Activated CD4-positive, alpha-beta T cell treated with anti-CD3 and anti-CD28 coated beads, Interleukin-2, amount 50 U/mL, for 48 hours (primary cell): ENCODE data around the gene GNA15.
"Not testable (repeated sequence)": the region's sequence is repeated elsewhere in the genome, so short reads cannot be mapped to it uniquely, and the experiment has no call there.

ENCODE experiments used
- DNase-seq, 2 experiments: peaks; one replicate each; pipeline ENCODE4 v3.0.0-alpha.2; 2020

Gene GNA15

DNA sequence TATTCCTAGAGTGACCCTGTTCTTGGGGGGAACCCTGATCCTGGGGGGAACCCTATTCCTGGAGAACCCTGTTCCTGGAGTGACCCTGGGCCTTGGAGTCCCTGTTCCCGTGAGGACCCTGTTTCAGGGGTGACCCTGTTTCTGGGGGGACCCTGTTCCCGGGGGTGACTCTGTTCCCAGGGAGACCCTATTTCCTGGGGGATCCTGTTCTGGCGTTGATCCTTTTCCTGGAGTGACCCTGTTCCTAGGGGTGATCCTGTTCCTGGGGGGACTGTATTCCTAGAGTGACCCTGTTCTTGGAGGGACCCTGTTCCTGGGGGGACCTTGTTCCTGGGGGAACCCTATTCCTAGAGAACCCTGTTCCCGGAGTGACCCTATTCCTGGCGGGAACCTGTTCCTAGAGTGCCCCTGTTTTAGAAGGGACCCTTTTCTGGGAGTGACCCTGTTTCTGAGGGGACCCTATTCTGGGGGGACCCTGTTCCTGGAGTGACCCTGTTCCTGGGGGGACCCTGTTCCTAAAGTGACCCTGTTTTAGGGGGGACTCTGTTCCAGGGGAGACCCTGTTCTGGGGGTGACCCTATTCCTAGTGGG lies 15.0 kb downstream of the GNA15 start:
- DNase-seq: no peak

DNA sequence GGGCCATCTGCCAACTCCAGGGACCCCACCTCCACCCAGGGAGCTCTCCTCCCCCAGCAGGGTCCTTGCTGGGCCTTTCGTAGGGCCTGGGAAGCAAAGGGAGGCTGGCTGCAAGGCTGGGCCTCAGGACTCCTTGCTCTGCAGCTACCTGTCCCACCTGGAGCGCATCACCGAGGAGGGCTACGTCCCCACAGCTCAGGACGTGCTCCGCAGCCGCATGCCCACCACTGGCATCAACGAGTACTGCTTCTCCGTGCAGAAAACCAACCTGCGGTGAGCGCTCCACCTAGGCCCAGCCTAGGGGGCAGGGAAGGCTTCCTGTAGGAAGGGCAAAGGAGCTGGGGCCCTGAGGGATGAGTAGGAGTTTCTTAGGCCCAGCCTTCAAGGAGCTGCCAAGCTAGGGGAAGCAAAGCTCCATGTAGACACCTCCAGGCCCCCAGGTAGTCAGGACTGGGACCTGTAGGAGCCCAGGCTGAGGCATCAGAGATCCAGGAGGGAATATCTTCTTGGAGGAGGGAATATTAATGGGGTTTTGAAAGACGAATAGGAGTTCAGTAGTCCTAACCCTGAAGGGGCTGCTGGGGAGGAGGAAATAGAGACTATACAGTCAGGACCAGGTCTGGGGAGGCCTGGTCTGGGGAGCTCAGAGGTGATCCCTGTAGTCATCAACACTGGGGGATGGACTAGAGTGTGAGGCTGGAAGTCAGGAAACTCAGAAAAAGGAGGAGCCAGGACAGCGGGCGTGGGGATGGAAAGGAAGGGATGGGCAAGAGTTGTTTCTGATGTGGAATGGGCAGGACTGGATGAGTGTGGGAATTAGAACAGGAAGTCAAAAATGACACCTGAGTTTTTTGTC lies 16.0 kb downstream of the GNA15 start:
- DNase-seq: no peak

DNA sequence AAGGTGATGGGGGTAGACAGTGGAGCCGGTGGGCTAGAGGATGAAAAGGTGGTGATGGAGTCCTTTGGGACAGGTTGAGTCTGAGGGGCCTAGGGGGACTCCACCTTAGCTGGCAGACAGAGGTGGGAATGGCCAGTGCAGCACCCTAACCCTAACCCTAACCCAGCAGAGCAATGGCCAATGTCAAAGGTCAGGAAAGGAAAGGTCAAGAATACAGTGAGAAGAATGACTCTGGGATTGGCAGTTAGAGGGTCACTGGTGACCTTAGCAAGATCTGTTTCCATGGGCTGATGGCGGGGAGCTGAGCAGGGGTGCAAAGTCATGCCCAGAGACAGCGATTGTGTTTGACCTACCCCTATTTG lies 16.6 kb downstream of the GNA15 start:
- no peak for DNase-seq

DNA sequence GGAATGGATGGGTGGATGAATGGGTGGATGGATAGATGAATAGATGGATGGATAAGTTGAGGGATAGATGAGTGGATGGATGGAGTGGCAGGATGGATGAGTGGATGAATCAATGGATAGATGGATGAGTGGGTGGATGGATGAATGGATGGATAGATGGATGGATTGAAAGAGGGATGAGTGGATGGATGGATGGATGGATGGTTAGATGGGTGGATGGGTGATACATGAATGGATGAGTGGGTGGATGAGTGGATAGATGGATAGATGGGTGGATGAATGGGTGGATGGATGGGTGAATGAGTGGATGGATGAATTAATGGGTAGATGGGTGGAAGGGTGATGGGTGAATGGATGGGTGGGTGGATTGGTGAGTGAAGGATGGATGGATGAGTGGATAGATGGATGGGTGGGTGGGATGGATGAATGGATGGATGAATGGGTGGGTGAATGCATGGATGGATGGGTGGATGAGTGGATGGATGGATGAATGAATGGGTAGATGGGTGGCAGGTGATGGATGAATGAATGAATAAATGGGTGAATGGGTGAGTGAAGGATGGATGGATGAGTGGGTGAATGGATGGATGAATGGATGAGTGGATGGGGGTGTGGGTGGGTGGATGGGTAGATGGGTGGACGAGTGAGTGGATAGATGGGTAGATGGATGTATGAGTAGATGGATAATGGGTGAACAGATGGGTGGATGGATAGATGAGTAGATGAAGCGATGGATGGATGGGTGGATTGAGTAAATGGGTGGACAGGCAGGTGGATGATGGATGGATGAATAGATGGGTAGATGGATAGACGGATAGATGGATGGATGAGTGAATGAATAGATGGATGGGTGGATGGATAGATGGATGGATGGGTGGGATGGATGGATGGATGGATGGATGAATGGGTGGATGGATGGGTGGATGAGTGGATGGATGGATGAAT lies 17.7 kb downstream of the GNA15 start:
- DNase-seq: no peak

DNA sequence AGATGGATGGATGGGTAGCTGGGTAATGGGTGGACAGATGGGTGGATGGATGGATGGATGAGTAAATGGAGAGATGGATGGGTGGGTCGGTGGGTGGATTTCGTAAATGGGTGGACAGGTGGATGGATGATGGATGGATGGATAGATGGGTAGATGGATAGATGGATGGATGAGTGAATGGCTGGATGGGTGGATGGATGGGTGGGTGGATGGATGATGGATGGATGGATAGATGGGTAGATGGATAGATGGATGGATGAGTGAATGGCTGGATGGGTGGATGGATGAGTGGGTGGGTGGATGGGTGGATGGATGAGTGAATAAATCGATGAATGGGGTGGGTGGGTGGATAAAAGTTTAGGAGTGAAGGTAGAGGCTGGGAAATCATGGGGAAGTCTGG lies 18.6 kb downstream of the GNA15 start:
- DNase-seq: not testable (repeated sequence)

DNA sequence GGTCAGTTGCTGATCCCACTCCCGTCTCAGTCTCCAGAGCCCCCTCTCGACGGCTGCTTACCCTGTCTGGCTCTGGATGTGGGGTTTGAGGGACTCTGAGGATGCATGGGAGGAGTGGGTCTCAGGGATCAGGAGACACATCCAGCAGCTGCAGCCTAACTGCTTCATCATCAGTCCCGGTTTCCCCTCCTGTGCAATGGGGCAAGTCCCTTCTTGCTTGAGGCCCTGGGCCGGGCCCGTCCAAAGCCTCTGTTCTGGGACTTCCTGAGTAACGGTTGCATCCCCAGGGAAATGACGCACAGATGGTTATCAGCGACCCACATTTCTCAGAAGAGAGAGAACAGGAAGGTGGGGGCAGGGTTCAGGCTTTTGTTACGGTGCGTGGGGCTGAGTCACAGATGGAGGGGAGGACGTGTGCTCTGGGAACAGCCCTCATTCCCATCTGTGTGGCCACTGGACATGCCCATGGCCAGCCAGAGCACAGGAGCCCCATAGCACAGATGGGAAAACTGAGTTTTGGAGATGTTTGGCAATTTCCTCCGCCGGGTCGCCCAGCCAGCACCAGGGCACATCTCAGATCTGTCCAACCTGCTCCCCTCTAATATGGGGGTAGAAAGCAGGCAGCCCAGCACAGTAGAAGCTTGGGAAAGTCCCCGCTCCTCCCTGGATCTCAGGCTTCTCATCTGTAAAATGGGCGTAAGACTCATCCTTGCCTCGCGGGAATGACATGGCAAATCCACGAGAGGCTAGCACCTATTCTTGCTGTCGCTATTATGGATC lies 19.3 kb downstream of the GNA15 start:
- peak; percentile 88 to 93 for DNase-seq

DNA sequence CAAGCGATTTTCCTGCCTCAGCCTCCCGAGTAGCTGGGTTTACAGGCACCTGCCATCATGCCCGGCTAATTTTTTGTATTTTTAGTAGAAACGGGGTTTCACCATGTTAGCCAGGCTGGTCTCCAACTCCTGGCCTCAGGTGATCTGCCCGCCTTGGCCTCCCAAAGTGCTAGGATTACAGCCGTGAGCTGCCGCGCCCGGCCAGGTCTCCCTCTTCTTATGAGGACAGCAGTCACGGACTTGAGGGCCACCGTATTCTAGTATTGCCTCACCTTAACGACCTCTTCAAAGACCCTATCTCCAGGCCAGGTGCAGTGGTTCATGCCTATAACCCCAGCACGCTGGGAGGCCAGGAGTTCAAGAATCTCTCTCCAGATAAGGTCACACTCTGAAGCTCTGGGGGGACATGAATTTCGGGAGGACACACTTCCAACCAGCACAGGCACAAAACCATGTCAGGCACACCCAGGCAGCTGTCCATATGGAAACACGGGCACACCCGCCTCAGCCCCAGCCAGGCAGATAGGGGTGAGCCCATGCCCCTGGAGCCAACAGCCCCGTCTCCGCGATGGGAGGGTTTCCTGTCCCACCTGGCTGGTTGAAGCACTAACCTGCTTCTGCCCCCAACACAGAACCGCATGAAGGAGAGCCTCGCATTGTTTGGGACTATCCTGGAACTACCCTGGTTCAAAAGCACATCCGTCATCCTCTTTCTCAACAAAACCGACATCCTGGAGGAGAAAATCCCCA lies 21.4 kb downstream of the GNA15 start:
- no peak for DNase-seq

DNA sequence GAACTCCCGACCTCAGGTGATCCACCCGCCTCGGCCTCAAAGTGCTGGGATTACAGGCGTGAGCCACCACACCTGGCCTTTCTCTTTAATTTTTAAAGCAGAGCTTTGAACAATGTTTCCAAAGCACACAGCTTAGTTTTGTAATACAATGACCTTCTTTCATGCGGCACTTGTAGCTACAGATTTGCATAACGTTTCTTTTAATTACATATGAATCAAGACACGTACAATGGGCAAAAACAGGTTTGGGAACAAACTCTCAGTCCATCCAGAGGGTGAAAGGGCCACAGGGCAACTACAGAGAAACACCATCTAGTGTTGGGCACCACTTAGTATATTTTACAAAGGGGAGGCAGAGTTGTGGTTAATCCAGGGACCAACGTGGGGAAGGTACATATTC lies 23.7 kb downstream of the GNA15 start:
- no peak for DNase-seq

DNA sequence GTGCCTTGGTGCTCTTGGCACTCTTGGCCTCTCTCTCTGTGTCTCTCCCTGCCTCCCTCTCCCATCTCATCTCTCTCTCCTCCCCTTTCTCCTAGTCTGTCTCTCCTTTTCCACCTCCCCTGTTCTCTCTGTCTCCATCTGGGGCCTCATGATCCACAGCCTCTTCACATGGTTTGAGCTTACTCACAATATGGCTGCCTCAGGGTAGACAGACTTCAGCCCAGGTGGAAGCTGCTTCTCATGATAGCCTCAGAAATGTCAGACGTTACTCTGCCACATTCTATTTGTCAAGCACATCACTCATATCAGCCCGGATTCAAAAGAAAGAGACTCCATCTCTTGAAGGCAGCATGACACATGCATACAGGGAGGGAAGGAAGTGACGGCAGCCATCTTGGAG lies 24.4 kb downstream of the GNA15 start:
- DNase-seq: no peak

DNA sequence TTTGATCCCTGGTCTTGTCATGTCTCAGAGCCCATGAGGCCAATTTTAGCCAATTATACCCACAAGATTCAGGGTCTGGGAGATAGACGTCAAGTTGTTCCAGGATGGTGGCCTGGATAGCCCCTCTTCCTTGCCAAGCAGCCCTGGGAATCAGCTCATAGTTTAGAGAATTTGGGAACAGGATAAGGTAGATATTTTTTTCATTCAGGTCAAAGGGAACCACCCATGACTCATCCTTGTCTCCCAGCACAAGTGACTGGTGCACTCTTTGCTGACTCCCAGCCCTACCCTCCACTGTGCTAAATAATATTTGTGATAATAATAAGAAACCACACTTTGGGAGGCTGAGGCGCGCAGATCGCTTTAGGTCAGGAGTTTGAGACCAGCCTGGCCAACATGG lies 25.6 kb downstream of the GNA15 start:
- DNase-seq: no peak

DNA sequence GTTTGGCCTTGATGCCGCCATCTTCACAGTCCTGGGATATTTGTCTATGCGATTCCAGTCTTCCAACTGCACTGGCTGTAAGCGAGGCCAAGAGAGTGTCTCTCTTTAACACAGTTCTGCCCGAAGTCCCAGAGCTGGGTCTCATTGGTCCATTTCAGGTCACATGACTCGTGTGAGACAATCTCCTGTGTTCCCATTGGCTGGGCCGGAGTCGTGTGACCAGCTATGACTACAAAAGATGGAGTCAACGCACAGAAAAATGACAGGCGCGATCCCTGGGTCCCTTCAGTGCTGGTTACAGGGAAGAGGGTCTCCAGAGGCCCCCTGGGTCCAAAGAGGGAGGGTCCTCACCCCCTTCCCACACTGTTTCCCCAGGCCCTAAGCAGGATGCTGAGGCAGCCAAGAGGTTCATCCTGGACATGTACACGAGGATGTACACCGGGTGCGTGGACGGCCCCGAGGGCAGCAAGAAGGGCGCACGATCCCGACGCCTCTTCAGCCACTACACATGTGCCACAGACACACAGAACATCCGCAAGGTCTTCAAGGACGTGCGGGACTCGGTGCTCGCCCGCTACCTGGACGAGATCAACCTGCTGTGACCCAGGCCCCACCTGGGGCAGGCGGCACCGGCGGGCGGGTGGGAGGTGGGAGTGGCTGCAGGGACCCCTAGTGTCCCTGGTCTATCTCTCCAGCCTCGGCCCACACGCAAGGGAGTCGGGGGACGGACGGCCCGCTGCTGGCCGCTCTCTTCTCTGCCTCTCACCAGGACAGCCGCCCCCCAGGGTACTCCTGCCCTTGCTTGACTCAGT lies 26.8 kb downstream of the GNA15 start:
- DNase-seq: peak in 1 of 2 experiments; percentile 42

DNA sequence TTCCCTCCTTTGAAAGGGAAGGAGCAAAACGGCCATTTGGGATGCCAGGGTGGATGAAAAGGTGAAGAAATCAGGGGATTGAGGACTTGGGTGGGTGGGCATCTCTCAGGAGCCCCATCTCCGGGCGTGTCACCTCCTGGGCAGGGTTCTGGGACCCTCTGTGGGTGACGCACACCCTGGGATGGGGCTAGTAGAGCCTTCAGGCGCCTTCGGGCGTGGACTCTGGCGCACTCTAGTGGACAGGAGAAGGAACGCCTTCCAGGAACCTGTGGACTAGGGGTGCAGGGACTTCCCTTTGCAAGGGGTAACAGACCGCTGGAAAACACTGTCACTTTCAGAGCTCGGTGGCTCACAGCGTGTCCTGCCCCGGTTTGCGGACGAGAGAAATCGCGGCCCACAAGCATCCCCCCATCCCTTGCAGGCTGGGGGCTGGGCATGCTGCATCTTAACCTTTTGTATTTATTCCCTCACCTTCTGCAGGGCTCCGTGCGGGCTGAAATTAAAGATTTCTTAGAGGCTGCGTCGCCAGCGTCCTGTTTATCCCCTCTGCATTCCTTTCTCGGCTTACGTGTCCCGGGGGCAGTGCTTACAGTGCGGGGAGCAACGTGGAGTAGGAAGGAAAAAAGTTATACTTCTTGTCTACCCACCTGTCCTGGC lies 27.5 kb downstream of the GNA15 start:
- peak; percentile 70 to 75 for DNase-seq

DNA sequence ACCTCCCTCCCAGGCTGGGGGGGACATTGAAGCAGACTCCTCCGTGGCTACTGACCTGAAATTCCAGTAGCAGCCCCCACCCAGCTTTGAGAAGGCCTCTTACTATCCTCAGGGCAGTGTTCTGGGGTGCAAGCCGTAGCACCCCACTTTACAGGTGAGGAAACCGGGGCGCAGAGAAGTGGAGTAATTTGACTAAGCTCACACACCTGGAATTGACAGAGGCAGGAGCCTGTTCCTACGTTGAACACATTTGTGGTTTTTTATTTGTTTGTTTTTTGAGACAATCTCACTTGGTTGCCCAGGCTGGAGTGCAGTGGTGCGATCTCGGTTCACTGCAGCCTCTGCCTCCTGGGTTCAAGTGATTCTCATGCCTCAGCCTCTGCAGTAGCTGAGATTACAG lies 28.1 kb downstream of the GNA15 start:
- DNase-seq: no peak

DNA sequence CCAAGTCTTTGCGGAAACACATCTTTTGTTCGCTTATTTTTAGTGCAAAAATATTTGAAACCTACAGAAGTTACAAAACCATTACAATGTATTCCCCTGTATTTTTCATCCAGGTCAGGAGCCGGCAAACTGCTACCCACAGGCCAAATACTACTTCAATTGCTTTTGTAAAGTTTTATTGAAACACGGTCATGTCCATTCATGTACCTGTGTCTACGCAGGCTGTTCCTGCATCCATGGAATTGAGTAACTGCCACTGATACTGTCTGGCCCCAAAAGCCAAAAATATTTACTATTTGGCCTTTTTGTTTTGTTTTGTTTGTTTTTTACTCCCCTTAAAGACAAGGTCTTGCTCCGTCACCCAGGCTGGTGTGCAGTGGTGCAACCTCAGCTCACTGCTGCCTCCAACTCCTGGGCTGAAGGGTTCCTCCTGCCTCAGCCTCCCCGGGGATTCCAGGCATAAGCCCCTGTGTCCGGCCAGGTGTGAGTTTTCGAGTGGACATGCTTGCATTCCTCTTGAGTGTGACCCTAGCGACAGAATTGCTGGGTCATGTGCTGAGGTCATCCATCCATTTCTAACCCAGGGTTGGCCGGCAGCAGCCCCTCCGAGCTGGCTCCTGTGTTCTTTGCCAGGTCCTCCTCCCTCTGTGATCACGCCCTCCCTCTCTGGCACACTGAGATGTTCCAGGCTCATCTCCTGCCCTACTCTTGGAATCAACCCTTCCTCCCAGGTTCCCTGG lies 31.9 kb downstream of the GNA15 start:
- no peak for DNase-seq

DNA sequence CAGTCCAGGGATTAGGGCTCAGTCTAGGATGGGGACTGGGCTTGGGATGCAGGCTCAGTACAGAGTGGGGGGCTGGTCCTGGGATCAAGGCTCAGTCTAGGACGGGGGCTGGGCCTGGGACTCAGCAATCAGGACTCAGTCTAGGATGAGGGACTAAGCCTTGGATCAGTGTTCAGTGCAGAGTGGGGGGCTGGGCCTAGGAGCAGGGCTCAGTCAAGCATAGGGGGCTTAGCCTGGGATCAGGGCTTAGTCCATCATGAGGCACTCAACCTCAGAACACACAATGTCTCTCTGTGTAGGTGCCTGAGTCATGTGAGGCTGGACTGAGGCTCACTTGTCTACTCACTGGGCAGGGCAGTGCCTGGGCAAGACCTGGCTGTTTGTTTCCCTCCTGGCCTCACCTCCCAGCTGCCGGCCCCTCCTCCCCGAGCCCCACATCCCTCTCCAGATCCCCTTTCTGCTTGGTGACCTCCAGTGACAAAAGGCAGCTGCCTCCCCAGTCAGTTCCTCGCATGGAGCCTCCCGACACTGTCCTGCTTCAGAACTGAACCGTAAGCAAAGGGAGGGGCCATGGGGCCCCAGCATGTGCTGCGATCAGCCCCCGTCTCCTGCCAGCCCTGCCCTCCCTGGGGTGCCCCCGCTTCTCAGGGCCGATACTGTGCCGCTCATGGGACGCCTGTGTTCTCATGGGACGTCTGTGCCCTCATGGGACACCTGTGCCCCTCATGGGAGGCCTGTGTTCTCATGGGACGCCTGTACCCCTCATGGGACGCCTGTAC lies 36.2 kb downstream of the GNA15 start:
- DNase-seq: no peak

DNA sequence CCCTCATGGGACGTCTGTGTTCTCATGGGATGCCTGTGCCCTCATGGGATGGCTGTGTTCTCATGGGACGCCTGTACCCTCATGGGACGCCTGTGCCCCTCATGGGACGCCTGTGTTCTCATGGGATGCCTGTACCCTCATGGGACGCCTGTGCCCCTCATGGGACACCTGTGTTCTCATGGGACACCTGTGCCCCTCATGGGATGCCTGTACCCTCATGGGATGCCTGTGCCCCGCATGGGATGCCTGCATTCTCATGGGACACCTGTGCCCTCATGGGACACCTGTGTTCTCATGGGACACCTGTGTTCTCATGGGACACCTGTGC lies 36.8 kb downstream of the GNA15 start:
- DNase-seq: not testable (repeated sequence)

DNA sequence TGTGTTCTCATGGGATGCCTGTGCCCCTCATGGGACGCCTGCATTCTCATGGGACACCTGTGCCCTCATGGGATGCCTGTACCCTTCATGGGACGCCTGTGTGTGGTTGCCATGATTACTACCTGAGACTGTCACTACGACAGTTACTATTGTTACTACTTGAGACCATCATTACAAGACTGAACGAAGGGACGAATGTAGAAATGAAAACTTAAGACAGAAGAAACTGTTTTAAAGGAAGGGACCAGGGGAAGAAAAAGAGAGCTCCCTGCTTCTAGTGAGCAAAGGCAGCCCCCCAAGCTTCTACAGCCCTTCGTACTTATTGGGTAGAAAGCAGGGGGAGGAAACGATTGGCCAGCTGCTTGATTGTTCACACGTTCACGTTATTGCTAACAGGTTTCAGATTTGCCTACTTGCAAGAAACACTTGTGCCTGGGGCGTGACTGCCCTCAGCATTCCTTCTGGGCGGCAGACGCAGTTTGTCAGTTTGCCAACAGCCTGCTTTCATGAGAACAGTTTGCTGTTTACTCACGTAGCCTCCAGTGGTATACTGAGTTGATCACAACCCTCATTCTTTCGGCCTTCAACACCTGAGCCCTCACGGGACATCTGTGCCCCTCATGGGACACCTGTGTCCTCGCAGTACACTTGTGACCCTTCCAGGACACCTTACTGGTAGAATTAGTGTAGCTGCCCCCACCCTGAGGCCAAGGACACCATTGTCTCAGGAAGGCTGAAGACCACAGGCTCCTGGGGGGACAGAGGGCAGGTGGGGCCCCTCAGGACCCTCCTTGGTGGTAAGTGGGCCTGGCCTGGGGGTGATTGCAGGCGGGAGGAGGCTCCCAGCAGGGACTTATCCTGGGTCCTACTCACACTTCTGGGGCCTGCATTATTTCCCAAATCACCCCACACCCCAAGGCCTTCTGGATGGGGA lies 40.2 kb downstream of the GNA15 start:
- DNase-seq: peak; percentile 31 to 49
